Mesenchymal stem cell (in vitro differentiated cells and primary cell): ENCODE results near the gene FBXW8.

Experiments used
- DNase-seq: peaks from one replicate; pipeline ENCODE4 v3.0.0-alpha.2; 2013
- H2AFZ ChIP-seq: one replicate; pipeline ENCODE4 v1.6.1; 2013; ENCODE audit warnings: low read depth, mild to moderate bottlenecking, control low read depth, inconsistent platforms, low read length, moderate library complexity
- H2AK5ac ChIP-seq: 2 replicates; pipeline ENCODE4 v1.6.1; 2013; ENCODE audit warnings: low read length, moderate library complexity, mild to moderate bottlenecking, inconsistent platforms; ENCODE audit not compliant: severe bottlenecking
- H2BK120ac ChIP-seq: one replicate; pipeline ENCODE4 v1.6.1; 2013; ENCODE audit warnings: low read depth, mild to moderate bottlenecking, inconsistent platforms, low read length, moderate library complexity
- H2BK12ac ChIP-seq, 2 experiments: one replicate each; pipeline ENCODE4 v1.6.1; 2013; ENCODE audit warnings: inconsistent platforms in 2 of 2, low read length in 2 of 2, mild to moderate bottlenecking in 2 of 2, moderate library complexity in 2 of 2, control low read depth in 1 of 2
- H2BK15ac ChIP-seq: one replicate; pipeline ENCODE4 v1.6.1; 2013; ENCODE audit warnings: mild to moderate bottlenecking, low read depth, inconsistent platforms; ENCODE audit not compliant: poor library complexity, severe bottlenecking
- H2BK5ac ChIP-seq: 2 replicates; pipeline ENCODE4 v1.6.1; 2013; ENCODE audit warnings: low read depth, mild to moderate bottlenecking, low read length, control low read depth, inconsistent platforms; ENCODE audit not compliant: poor library complexity, severe bottlenecking
- H3K14ac ChIP-seq, 2 experiments: one replicate each; pipeline ENCODE4 v1.6.1; 2013; ENCODE audit warnings: inconsistent platforms in 2 of 2, low read length in 2 of 2, control low read depth in 1 of 2, mild to moderate bottlenecking in 1 of 2, moderate library complexity in 1 of 2
- H3K18ac ChIP-seq, 2 experiments: one replicate each; pipeline ENCODE4 v1.6.1; 2013; ENCODE audit warnings: inconsistent platforms in 2 of 2, low read length in 2 of 2, control low read depth in 1 of 2, low read depth in 1 of 2, mild to moderate bottlenecking in 1 of 2
- H3K23ac ChIP-seq, 2 experiments: one replicate each; pipeline ENCODE4 v1.6.1; 2013; ENCODE audit warnings: inconsistent platforms in 2 of 2, low read length in 2 of 2, mild to moderate bottlenecking in 2 of 2, moderate library complexity in 2 of 2, control low read depth in 1 of 2
- H3K27ac ChIP-seq: 2 replicates; pipeline ENCODE4 v1.5.1; 2013; ENCODE audit warnings: mild to moderate bottlenecking, moderate library complexity, low read length, control low read depth, inconsistent platforms; ENCODE audit not compliant: poor library complexity, severe bottlenecking
- H3K27me3 ChIP-seq, 2 experiments: 2 replicates each; pipeline versions ENCODE4 v1.6.1 to v1.7.0; 2013; ENCODE audit warnings: low read length in 2 of 2, mild to moderate bottlenecking in 2 of 2, moderate library complexity in 2 of 2, control low read depth in 1 of 2, inconsistent platforms in 1 of 2; ENCODE audit not compliant: control insufficient read depth in 1 of 2, insufficient read depth in 1 of 2
- H3K36me3 ChIP-seq, 2 experiments: 2 replicates each; pipeline versions ENCODE4 v1.6.1 to v1.7.0; 2013; ENCODE audit warnings: low read length in 2 of 2, control low read depth in 1 of 2, inconsistent platforms in 1 of 2, low read depth in 1 of 2, mild to moderate bottlenecking in 1 of 2; ENCODE audit not compliant: insufficient read depth in 2 of 2, control insufficient read depth in 1 of 2
- H3K4ac ChIP-seq, 2 experiments: one replicate each; pipeline ENCODE4 v1.6.1; 2013; ENCODE audit warnings: inconsistent platforms in 2 of 2, low read length in 2 of 2, mild to moderate bottlenecking in 2 of 2, moderate library complexity in 2 of 2, control low read depth in 1 of 2, low read depth in 1 of 2
- H3K4me1 ChIP-seq: 2 replicates; pipeline ENCODE4 v1.6.1; 2013; ENCODE audit warnings: low read depth, low read length, control low read depth; ENCODE audit not compliant: control insufficient read depth, insufficient read depth
- H3K4me2 ChIP-seq: 2 replicates; pipeline ENCODE4 v1.6.1; 2013; ENCODE audit warnings: low read length, mild to moderate bottlenecking, inconsistent platforms; ENCODE audit not compliant: poor library complexity, severe bottlenecking
- H3K4me3 ChIP-seq, 2 experiments: 2 replicates each; pipeline versions ENCODE4 v1.5.1 to v1.7.0; 2013; ENCODE audit warnings: low read length in 2 of 2, mild to moderate bottlenecking in 2 of 2, control low read depth in 1 of 2, low read depth in 1 of 2; ENCODE audit not compliant: insufficient read depth in 1 of 2
- H3K79me1 ChIP-seq: replicated peaks from 2 replicates; pipeline ENCODE4 v1.6.1; 2013; ENCODE audit warnings: mild to moderate bottlenecking, control low read depth, low read length, inconsistent platforms; ENCODE audit not compliant: poor library complexity, severe bottlenecking
- H3K9ac ChIP-seq: 2 replicates; pipeline ENCODE4 v1.7.0; 2013; ENCODE audit warnings: mild to moderate bottlenecking, low read length, moderate library complexity
- H3K9me3 ChIP-seq: 2 replicates; pipeline ENCODE4 v1.7.0; 2013; ENCODE audit warnings: mild to moderate bottlenecking, low read length; ENCODE audit not compliant: control insufficient read depth
- H4K8ac ChIP-seq: one replicate; pipeline ENCODE4 v1.6.1; 2013; ENCODE audit warnings: inconsistent platforms, mild to moderate bottlenecking, low read length, moderate library complexity
- H4K91ac ChIP-seq: one replicate; pipeline ENCODE4 v1.6.1; 2013; ENCODE audit warnings: mild to moderate bottlenecking, low read length, inconsistent platforms
- WGBS: methylation state at CpG from one replicate; pipeline ENCODE4 v1.1.7; 2013; ENCODE audit warnings: mixed read lengths; 5-methylcytosine and 5-hydroxymethylcytosine counted together

Gene FBXW8

DNA sequence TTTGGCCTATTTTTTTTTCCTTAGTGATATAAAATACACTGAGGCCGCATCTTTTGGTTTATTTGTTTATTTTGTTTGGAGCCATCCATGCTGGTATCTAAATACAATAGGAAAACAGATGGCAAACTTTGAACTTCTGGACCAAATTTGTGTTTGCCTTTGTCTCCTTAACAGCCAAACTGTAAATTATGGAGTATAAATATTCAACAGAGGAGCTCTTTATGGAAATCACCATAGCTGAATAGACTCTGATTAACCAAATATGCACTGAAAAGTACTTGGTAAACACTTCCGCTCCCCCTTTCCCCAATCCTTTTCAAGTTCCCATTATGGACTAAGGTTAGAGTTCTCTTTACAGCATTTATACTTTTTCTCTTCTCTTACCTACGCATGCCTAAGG lies 107.9 kb downstream of the FBXW8 start:
- H3K9me3 ChIP-seq: peaks cover 25% of the 10 kb centered on the region
- DNase-seq: no peak
- H3K23ac ChIP-seq: no peak overlapping the region
- H4K91ac ChIP-seq: no peak overlapping the region
- no peak overlapping the region for H3K18ac ChIP-seq
- H2BK12ac ChIP-seq: no peak overlapping the region
- no peak overlapping the region for H3K14ac ChIP-seq
- H3K4me2 ChIP-seq: no peak overlapping the region
- H4K8ac ChIP-seq: no peak overlapping the region
- H2BK5ac ChIP-seq: no peak overlapping the region
- no peak overlapping the region for H3K9ac ChIP-seq
- H3K27ac ChIP-seq: no peak overlapping the region
- no peak overlapping the region for H3K4me3 ChIP-seq
- 100% methylated on average over 2 of the region's 3 CpGs for WGBS
- H3K4ac ChIP-seq: no peak overlapping the region
- no peak overlapping the region for H2BK15ac ChIP-seq
- no peaks in the 10 kb centered on the region for H3K27me3 ChIP-seq
- peaks cover 25 to 76% of the 10 kb centered on the region in 2 experiments for H3K36me3 ChIP-seq
- H2BK120ac ChIP-seq: no peak overlapping the region
- H2AK5ac ChIP-seq: no peak overlapping the region
- no peak overlapping the region for H2AFZ ChIP-seq
- peaks cover 38% of the 10 kb centered on the region for H3K79me1 ChIP-seq
- H3K4me1 ChIP-seq: no peaks in the 10 kb centered on the region

DNA sequence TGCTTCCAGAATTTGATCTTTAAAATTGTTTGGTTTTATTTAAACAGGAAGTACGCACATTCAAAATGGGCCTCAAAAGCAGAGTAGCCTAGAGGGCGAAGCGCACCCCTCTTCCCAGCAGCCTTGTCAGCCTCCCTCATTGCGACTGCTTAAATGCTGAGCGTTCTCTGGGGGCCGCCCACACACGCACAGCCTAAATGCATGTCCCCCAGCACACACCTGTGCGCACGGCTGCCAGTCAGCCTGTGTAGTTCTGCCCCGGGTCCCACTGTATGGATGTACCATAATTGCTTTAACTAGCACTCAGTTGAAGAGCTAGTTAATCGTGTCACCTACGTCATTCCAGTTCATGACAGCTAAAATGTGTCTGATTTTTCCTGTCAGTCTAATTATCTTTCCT lies 109.1 kb downstream of the FBXW8 start:
- no peak overlapping the region for H2BK5ac ChIP-seq
- no peak overlapping the region for H3K23ac ChIP-seq
- no peak overlapping the region for H3K9ac ChIP-seq
- no peaks in the 10 kb centered on the region for H3K4me1 ChIP-seq
- no peak overlapping the region for H4K91ac ChIP-seq
- H3K79me1 ChIP-seq: peaks cover 31% of the 10 kb centered on the region
- no peak overlapping the region for H4K8ac ChIP-seq
- H2AK5ac ChIP-seq: no peak overlapping the region
- no peak overlapping the region for H2BK120ac ChIP-seq
- H3K14ac ChIP-seq: peak overlapping the region in 1 of 2 experiments; percentile 35
- H2AFZ ChIP-seq: no peak overlapping the region
- no peak for DNase-seq
- H3K27me3 ChIP-seq: no peaks in the 10 kb centered on the region
- H3K18ac ChIP-seq: no peak overlapping the region
- no peak overlapping the region for H3K4me2 ChIP-seq
- no peak overlapping the region for H2BK12ac ChIP-seq
- no peak overlapping the region for H3K27ac ChIP-seq
- peaks cover 32 to 76% of the 10 kb centered on the region in 2 experiments for H3K36me3 ChIP-seq
- WGBS: 97% methylated on average over 12 of the region's 12 CpGs
- no peak overlapping the region for H3K4ac ChIP-seq
- peaks cover 14% of the 10 kb centered on the region for H3K9me3 ChIP-seq
- no peak overlapping the region for H3K4me3 ChIP-seq
- no peak overlapping the region for H2BK15ac ChIP-seq

GRCh38 chr12:117020536-117021220 lies 109.9 kb downstream of the FBXW8 start:
- H2AK5ac ChIP-seq: no peak overlapping the region
- H3K4me2 ChIP-seq: no peak overlapping the region
- H3K4me1 ChIP-seq: peaks cover under 1% of the 10 kb centered on the region
- H4K91ac ChIP-seq: no peak overlapping the region
- no peak overlapping the region for H2BK5ac ChIP-seq
- H2BK120ac ChIP-seq: no peak overlapping the region
- no peak overlapping the region for H3K23ac ChIP-seq
- H2BK12ac ChIP-seq: no peak overlapping the region
- peaks cover 27% of the 10 kb centered on the region for H3K79me1 ChIP-seq
- H3K27ac ChIP-seq: no peak overlapping the region
- no peak for DNase-seq
- no peak overlapping the region for H4K8ac ChIP-seq
- peaks cover 6% of the 10 kb centered on the region for H3K9me3 ChIP-seq
- H3K9ac ChIP-seq: no peak overlapping the region
- H3K18ac ChIP-seq: no peak overlapping the region
- H2AFZ ChIP-seq: no peak overlapping the region
- WGBS: 95% methylated on average over 11 of the region's 12 CpGs
- no peak overlapping the region for H3K4ac ChIP-seq
- no peaks in the 10 kb centered on the region for H3K27me3 ChIP-seq
- H3K14ac ChIP-seq: no peak overlapping the region
- H2BK15ac ChIP-seq: no peak overlapping the region
- peaks cover 32 to 74% of the 10 kb centered on the region in 2 experiments for H3K36me3 ChIP-seq
- H3K4me3 ChIP-seq: no peak overlapping the region

DNA sequence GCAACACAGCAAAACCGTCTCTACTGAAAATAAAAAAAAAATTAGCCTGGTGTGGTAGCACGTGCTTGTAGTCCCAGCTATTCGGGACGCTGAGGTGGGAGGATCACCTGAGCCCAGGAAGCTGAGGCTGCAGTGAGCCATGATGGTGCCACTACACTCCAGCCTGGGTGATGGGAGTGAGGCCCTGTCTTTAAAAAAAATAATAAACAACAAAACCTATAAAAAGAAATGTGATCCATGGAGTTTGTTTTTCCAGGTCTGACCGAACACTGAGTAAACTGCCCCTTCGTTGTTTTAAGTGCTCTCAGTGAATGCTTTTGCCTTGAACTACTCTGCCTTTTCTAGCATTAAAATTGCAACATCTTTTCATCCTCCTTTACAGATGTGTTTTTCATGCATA lies 111.7 kb downstream of the FBXW8 start:
- no peak overlapping the region for H2BK5ac ChIP-seq
- no peak overlapping the region for H3K9ac ChIP-seq
- no peak overlapping the region for H2BK120ac ChIP-seq
- H3K27ac ChIP-seq: no peak overlapping the region
- H3K14ac ChIP-seq: no peak overlapping the region
- H2BK12ac ChIP-seq: no peak overlapping the region
- H2AFZ ChIP-seq: no peak overlapping the region
- no peak overlapping the region for H3K4me3 ChIP-seq
- peaks cover 50 to 73% of the 10 kb centered on the region in 2 experiments for H3K36me3 ChIP-seq
- no peak overlapping the region for H3K4ac ChIP-seq
- no peak overlapping the region for H3K4me2 ChIP-seq
- H3K79me1 ChIP-seq: peaks cover 27% of the 10 kb centered on the region
- no peak overlapping the region for H4K91ac ChIP-seq
- H3K4me1 ChIP-seq: peaks cover 2% of the 10 kb centered on the region
- H2BK15ac ChIP-seq: no peak overlapping the region
- no peak overlapping the region for H3K18ac ChIP-seq
- H3K23ac ChIP-seq: no peak overlapping the region
- H3K27me3 ChIP-seq: no peaks in the 10 kb centered on the region
- no peak for DNase-seq
- no peaks in the 10 kb centered on the region for H3K9me3 ChIP-seq
- 93% methylated on average over 6 of the region's 6 CpGs for WGBS
- H4K8ac ChIP-seq: no peak overlapping the region
- H2AK5ac ChIP-seq: no peak overlapping the region
